Calu3 (cell line): Measurements from ENCODE around the gene ASAP2. TPM values are rescaled to one million over a fixed set of nuclear protein-coding genes. Genes with fewer than 3 reads are reported as not detected.

Source experiments
- BruUV-seq: library from RNA; stranded (reverse); fragments of 400-500 nt; replicated peaks from 2 replicates; lab custom pipeline; 2021; lab: Mats Ljungman, UMichigan
- CTCF ChIA-PET: fragments of 300-600 bp; sonication (Branson Sonifier 250); formaldehyde crosslinking; loops from one replicate; lab custom pipeline; 2022; ENCODE audit warnings: antibody characterized with exemption; lab: Charles Lee
- DNase-seq: peaks from one replicate; pipeline ENCODE4 v3.0.0; 2022
- H3K27ac Mint-ChIP-seq: one replicate; pipeline ENCODE4 v1.8.0; 2022; ENCODE audit warnings: mixed read lengths; ENCODE audit not compliant: unreplicated experiment
- H3K27me3 Mint-ChIP-seq: one replicate; pipeline ENCODE4 v1.8.0; 2022; ENCODE audit warnings: mixed read lengths; ENCODE audit not compliant: unreplicated experiment
- H3K36me3 Mint-ChIP-seq: one replicate; pipeline ENCODE4 v1.8.0; 2022; ENCODE audit warnings: mild to moderate bottlenecking, moderate library complexity, mixed read lengths; ENCODE audit not compliant: insufficient read depth, unreplicated experiment
- H3K4me1 Mint-ChIP-seq: one replicate; pipeline ENCODE4 v1.8.0; 2022; ENCODE audit warnings: mild to moderate bottlenecking, low read depth, mixed read lengths; ENCODE audit not compliant: unreplicated experiment
- H3K4me3 Mint-ChIP-seq: one replicate; pipeline ENCODE4 v1.8.0; 2022; ENCODE audit warnings: mild to moderate bottlenecking, low read depth, moderate library complexity, mixed read lengths; ENCODE audit not compliant: unreplicated experiment
- H3K9me3 Mint-ChIP-seq: one replicate; pipeline ENCODE4 v1.8.0; 2022; ENCODE audit warnings: low read depth, mixed read lengths; ENCODE audit not compliant: unreplicated experiment
- intact Hi-C: fragments of 100-400 bp; cut with micrococcal nuclease; formaldehyde crosslinking; loops from one replicate; pipeline ENCODE4 v1.10.0; 2022; ENCODE audit not compliant: unreplicated experiment
- total RNA-seq: library from RNA; stranded (reverse); gene quantifications from 2 replicates; pipeline ENCODE4 v1.2.3, GENCODE V29; 2022
- TF ChIP-seq, protein P1 (sequence below): fragments of 200-600 bp; IDR thresholded peaks from one replicate; pipeline ENCODE4 v1.8.0; 2022; ENCODE audit warnings: antibody characterized with exemption; ENCODE audit not compliant: unreplicated experiment

ASAP2 gene
- total RNA-seq, 1 experiment from 2014 or later = 78.6 TPM

DNA sequence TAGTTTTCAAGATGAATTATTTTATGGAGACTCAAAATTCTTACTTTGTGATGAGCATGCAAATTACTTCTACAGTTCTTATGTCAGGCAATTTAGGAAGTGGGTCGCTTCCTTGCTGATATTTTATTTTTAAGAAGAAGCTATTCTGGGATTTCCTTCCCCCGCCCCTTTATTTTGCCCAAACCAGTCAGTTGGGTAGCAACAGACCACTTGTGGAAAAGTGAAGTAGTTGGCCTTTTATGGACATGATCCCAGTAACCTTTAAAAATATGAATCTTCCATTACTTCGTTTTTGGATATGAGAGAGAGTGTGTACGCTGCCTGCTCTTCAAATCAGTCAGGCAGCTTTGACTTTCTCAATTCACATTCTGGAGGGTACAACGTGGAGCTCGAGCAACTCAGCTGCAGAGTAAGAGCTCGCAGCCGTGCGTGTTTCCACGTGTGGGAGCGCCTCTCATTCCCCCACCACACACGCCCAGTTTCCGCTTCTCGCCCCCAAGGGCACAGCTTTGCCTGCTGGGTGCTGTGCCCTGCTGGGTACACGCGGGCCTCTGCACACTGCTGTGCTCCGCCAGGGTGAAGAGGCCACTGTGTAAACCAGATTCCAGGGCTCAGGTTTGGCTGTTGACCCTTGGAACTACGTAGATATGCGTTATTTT is 124.1 kb downstream of the ASAP2 start:
- Mint-ChIP-seq H3K27me3 (no peaks in the 10 kb centered on the region), H3K4me3 (no peak overlapping the region), H3K27ac (no peak overlapping the region), H3K9me3 (no peaks in the 10 kb centered on the region), H3K36me3 (peaks cover 64% of the 10 kb centered on the region), H3K4me1 (peaks cover 38% of the 10 kb centered on the region)
- CTCF ChIA-PET = interaction anchor here (0.6 to 1.2 kb wide), 3 partner anchors 20 to 142 kb away, joined by 3 read pairs; no protein-coding TSS in a partner anchor
- TF ChIP-seq, protein P1, sequence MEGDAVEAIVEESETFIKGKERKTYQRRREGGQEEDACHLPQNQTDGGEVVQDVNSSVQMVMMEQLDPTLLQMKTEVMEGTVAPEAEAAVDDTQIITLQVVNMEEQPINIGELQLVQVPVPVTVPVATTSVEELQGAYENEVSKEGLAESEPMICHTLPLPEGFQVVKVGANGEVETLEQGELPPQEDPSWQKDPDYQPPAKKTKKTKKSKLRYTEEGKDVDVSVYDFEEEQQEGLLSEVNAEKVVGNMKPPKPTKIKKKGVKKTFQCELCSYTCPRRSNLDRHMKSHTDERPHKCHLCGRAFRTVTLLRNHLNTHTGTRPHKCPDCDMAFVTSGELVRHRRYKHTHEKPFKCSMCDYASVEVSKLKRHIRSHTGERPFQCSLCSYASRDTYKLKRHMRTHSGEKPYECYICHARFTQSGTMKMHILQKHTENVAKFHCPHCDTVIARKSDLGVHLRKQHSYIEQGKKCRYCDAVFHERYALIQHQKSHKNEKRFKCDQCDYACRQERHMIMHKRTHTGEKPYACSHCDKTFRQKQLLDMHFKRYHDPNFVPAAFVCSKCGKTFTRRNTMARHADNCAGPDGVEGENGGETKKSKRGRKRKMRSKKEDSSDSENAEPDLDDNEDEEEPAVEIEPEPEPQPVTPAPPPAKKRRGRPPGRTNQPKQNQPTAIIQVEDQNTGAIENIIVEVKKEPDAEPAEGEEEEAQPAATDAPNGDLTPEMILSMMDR = no peak
- BruUV-seq = no TSS peak
- intact Hi-C loops = loop anchor here (5.0 kb wide), 1 partner anchor 43 kb away; no protein-coding TSS in a partner anchor
- no peak for DNase-seq

DNA sequence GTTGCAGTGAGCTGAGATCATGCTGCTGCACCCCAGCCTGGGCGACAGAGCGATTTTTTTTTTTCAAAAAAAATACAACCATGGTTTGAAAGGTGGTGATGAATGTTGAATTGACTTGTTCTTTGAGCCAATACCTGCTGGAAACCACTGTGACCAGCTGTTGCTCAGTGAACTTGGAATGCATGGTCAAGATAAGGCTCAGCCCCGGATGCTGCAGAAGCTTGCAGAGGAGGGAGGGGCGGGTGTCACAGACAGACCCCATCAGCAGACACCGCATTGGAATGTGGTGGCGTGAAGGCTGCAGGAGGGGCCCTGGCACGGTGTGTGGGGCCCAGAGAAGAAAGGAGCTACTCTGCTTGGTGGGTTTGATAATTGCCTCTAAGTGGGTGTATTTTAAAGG is 125.1 kb downstream of the ASAP2 start:
- intact Hi-C loops = loop anchor here (2.0 to 5.0 kb wide), 3 partner anchors 44 to 127 kb away; no protein-coding TSS in a partner anchor
- H3K9me3 Mint-ChIP-seq = no peaks in the 10 kb centered on the region
- H3K4me1 Mint-ChIP-seq = peaks cover 46% of the 10 kb centered on the region
- no peak overlapping the region for H3K4me3 Mint-ChIP-seq
- no peaks in the 10 kb centered on the region for H3K27me3 Mint-ChIP-seq
- no peak for DNase-seq
- TF ChIP-seq, protein P1 = no peak
- H3K27ac Mint-ChIP-seq = no peak overlapping the region
- no TSS peak for BruUV-seq
- H3K36me3 Mint-ChIP-seq = peaks cover 60% of the 10 kb centered on the region
- CTCF ChIA-PET = interaction anchor here (0.6 kb wide), 1 partner anchor 115 kb away, joined by 5 read pairs; no protein-coding TSS in a partner anchor

DNA sequence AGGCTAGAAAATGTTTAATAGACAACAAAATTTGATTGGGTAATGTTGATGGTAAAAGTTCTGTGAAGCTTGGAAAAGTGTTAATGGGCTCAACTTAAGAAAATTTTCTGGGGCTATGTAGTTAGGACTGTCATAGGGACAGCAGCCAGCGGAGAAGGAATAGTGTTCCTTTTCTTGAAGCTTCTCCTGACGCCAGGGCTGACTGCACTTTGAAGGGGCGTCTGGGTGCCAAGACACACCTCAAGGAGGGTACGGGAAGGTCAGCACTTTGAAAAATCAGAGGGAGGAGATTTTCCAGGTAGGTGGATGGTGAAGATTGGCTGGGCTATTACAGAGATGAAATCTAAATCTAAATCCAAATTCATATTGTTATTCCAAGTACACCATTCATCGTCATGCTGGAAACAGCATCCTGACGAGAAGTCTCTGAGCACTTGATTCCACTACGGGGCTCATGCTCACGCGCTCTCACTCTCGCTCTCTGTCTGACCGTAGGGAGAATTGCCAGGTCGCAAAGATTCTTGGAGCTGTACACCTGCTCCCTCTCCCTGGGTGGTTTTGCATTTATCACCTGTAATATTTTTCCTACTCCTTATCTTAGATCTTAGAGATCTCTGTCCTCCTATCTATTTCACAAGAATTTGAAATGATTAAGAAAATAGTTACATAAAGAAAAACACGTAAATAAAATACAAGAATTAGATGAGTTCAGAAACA is 125.7 kb downstream of the ASAP2 start:
- TF ChIP-seq, protein P1 = no peak
- no peaks in the 10 kb centered on the region for H3K27me3 Mint-ChIP-seq
- no peaks in the 10 kb centered on the region for H3K9me3 Mint-ChIP-seq
- no peak overlapping the region for H3K27ac Mint-ChIP-seq
- H3K36me3 Mint-ChIP-seq = peaks cover 56% of the 10 kb centered on the region
- CTCF ChIA-PET = interaction anchor here (0.6 to 1.6 kb wide), 3 partner anchors 44 to 166 kb away, joined by 5 to 8 read pairs (median 6); no protein-coding TSS in a partner anchor
- DNase-seq = no peak
- H3K4me1 Mint-ChIP-seq = peaks cover 52% of the 10 kb centered on the region
- intact Hi-C loops = loop anchor here (2.0 to 5.0 kb wide), 3 partner anchors 45 to 127 kb away; no protein-coding TSS in a partner anchor
- no TSS peak for BruUV-seq
- H3K4me3 Mint-ChIP-seq = no peak overlapping the region

DNA sequence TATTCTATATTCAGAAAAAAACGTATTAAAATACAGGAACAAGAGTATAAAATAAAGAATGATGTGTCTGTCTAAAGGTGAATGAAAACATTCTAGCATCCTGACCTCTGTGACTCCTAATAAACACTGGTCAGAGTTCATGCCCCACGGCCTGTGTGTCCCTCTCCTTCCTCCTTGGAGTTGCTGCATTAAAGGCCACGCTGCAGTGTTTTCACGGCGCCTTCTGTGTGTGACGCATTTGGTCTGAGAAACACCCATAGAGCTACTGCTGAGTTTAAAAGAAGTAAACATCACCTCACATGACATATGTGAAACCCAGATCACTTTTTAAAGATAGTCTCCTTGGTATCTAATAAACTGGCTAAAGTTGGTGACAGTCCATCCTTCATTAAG is 126.2 kb downstream of the ASAP2 start:
- peak overlapping the region; percentile 76 for H3K27ac Mint-ChIP-seq
- H3K4me3 Mint-ChIP-seq = no peak overlapping the region
- H3K9me3 Mint-ChIP-seq = no peaks in the 10 kb centered on the region
- peaks cover 54% of the 10 kb centered on the region for H3K36me3 Mint-ChIP-seq
- DNase-seq = no peak
- no peaks in the 10 kb centered on the region for H3K27me3 Mint-ChIP-seq
- CTCF ChIA-PET = interaction anchor here (0.6 to 1.6 kb wide), 7 partner anchors 45 to 190 kb away, joined by 3 to 10 read pairs (median 4); partner anchors contain the start of gene ASAP2
- TF ChIP-seq, protein P1 = no peak
- intact Hi-C loops = loop anchor here (1.0 to 5.0 kb wide), 4 partner anchors 46 to 190 kb away; no protein-coding TSS in a partner anchor
- H3K4me1 Mint-ChIP-seq = peaks cover 54% of the 10 kb centered on the region
- no TSS peak for BruUV-seq
